ENCODE results near the gene SHMT1.
"Not testable (repeated sequence)": the region's sequence is repeated elsewhere in the genome, so short reads cannot be mapped to it uniquely, and the experiment has no call there.

Gene SHMT1

GRCh38 chr17:18303206-18303605 is 60.1 kb downstream of the SHMT1 start:
- not testable (repeated sequence) for H3K27ac ChIP-seq

GRCh38 chr17:18300725-18301480 is 62.4 kb downstream of the SHMT1 start:
- no peak overlapping the region for H3K27ac ChIP-seq
- no peak for DNase-seq (ENCODE audit: low read depth, low spot score)

More at GRCh38 chr17:18303206-18303605, 60.1 kb downstream of the SHMT1 start:
- DNase-seq (ENCODE audit: low read depth, low spot score) = not testable (repeated sequence)

GRCh38 chr17:18298061-18298460 is 65.3 kb downstream of the SHMT1 start:
- H3K27ac ChIP-seq; DNase-seq (ENCODE audit: low read depth, low spot score): not testable (repeated sequence)

GRCh38 chr17:18291718-18292540 is 71.4 kb downstream of the SHMT1 start:
- no peak for DNase-seq (ENCODE audit: low read depth, low spot score)
- H3K27ac ChIP-seq = no peak overlapping the region

- no peak for DNase-seq (ENCODE audit: low read depth, low spot score)
- H3K27ac ChIP-seq = no peak overlapping the region
Observed at GRCh38 chr17:18285296-18285695, 78.1 kb downstream of the SHMT1 start.

- H3K27ac ChIP-seq = no peak overlapping the region
- no peak for DNase-seq (ENCODE audit: low read depth, low spot score)
Observed at GRCh38 chr17:18281788-18282187, 81.6 kb downstream of the SHMT1 start.

- no peak for DNase-seq (ENCODE audit: low read depth, low spot score)
- H3K27ac ChIP-seq = no peak overlapping the region
Observed at GRCh38 chr17:18280766-18281371, 82.5 kb downstream of the SHMT1 start.

- no peak for DNase-seq (ENCODE audit: low read depth, low spot score)
- no peak overlapping the region for H3K27ac ChIP-seq
Observed at GRCh38 chr17:18280249-18280648, 83.1 kb downstream of the SHMT1 start.

GRCh38 chr17:18278867-18279266 is 84.5 kb downstream of the SHMT1 start:
- no peak for DNase-seq (ENCODE audit: low read depth, low spot score)
- H3K27ac ChIP-seq = no peak overlapping the region
